GM19023 (cell line): ENCODE data around the gene OR51B6.
A peak's percentile ranks its signal among the peaks of the same experiment; 100 is the strongest.
"Not testable (repeated sequence)": the region's sequence is repeated elsewhere in the genome, so short reads cannot be mapped to it uniquely, and the experiment has no call there.

ENCODE experiments used
- ATAC-seq: cut with Tn5 transposase; IDR thresholded peaks from one replicate; pipeline ENCODE4 v1.9.1; 2021; ENCODE audit warnings: mild to moderate bottlenecking, moderate library complexity; ENCODE audit not compliant: unreplicated experiment

OR51B6 gene, protein sequence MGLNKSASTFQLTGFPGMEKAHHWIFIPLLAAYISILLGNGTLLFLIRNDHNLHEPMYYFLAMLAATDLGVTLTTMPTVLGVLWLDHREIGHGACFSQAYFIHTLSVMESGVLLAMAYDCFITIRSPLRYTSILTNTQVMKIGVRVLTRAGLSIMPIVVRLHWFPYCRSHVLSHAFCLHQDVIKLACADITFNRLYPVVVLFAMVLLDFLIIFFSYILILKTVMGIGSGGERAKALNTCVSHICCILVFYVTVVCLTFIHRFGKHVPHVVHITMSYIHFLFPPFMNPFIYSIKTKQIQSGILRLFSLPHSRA

DNA sequence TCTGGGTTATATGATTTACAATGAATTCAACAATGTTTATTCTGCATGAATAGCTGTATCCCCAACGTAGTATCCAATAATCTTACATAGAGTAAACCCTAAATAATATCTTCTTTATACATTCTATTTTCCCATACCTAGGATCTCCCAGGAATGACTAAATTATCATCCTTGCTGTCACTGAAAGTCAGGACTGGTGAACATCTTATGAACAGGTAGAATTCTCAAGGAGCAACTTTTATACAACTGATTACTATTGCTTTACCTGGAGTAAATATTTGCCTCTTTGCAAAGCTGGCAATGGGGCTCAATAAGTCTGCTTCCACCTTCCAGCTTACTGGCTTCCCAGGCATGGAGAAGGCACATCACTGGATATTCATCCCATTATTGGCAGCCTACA lies at the start of gene OR51B6:
Gene OR51B6 (plus strand): TSS at position 301 of the 400 bp plus-strand sequence. CDS start 0 bp downstream, at position 301.
- no peak for ATAC-seq

- ATAC-seq: no peak
These were observed 49.5 kb upstream of the OR51B6 start, which contains the start of gene OR51B4 for GRCh38 chr11:5301846-5302245. OR51B4 (minus strand) TSS chr11:5301946; CDS start chr11:5301946, 0 bp downstream.

- ATAC-seq: no peak
These were observed 47.7 kb upstream of the OR51B6 start for GRCh38 chr11:5303626-5304025.

- ATAC-seq: no peak
These were observed 47.3 kb upstream of the OR51B6 start for GRCh38 chr11:5304046-5304445.

DNA sequence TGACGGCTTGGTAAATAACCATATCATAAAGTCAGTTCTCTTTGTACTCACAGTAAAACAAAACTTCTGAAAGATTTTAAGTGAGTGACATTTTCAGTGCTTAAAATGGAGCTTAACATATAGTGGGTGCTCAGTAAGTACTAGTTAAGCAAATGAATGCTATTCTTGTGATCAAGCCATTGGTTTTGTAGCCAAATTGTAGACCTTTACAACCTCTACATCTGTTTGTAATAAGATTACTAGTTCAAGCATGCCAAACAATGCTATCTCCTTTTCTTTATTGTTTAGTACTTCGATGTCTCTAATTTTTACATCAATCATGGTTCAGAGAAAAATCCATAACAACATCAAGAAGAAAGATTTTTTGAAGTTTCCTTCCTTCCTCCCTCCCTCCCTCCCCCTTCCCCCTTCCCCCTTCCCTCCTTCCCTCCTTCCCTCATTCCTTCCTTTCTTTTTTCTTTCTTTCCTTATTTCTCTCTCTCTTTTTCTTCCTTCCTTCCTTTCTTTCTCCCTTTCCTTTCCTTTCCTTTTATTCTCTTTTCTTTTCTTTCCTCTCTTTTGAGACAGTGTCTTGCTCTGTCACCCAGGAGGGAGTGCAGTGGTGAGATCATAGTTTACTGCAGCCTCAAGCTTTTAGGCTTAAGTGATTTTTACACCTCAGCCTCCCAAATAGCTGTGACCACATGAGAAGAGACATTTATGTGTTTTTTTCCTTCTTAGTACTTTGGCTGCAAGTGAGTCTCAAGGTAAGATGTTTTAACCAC lies 43.9 kb upstream of the OR51B6 start:
- no peak for ATAC-seq

- no peak for ATAC-seq
These were observed 40.9 kb upstream of the OR51B6 start for GRCh38 chr11:5310423-5310822.

DNA sequence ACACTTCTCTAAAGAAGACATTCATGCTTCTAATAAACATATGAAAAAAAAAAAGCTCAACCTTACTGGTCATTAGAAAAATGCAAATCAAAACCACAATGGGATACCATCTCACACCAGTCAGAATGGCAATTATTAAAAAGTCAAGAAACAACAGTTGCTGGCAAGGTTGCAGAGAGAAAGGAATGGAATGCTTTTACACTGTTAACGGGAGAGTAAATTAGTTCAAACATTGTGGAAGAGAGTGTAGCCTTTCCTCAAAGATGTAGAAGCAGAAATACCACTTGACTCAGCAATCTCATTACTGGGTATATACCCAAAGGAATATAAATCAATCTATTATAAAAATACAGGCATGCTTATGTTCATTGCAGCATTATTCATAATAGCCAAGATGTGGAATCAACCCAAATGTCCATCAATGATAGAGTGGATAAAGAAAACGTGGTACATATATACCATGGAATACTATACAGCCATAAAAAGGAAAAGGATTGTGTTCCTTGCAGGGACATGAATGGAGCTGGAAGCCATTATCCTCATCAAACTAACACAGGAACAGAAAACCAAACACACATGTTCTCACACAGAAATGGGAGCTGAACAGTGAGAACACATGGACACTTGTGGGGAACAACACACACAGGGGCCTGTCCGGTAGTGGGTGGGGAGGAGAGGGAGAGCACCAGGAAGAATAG lies 37.8 kb upstream of the OR51B6 start:
- ATAC-seq: not testable (repeated sequence)

GRCh38 chr11:5317292-5317691 lies 34.0 kb upstream of the OR51B6 start:
- no peak for ATAC-seq

DNA sequence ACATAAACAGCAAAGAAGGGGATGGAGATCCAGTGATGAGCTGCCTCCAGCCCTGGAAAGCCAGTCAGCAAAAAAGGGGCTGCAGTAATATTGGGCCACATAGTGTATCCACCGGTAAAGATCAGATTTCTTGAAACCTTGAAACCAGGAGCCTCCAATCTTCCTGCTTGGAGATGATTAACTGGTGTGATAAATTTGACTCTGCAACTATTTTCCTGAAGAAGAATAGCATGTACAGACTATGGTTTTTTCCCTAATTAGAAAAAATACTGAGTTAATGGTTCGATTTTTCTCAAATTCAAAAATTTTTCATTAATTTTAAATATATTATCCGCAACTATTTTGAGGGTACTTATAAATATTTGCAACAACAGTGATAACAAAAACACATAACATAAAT lies 27.1 kb upstream of the OR51B6 start, which contains the start of gene OR51B2:
Gene OR51B2 (minus strand): TSS at position 101 of the 400 bp plus-strand sequence. CDS start 0 bp downstream, at position 101.
- no peak for ATAC-seq

DNA sequence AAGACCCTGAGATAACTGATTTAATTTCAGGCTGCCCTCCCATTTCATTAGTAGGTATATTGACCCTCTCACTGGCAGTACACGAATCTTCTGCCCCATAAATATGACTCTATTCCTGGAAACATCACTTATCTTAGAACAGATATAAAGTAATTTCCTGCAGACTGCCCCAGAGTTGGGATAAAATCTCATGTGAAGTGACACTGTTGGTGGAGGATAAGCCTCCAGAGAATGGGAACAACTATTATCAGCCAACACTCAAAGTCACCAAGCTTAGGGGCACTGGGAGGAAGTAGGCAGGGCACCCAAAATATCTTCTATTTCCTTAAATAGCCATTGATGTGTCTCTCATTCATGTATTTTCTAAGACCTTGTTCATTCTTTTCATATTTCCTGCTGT lies 16.1 kb upstream of the OR51B6 start:
- ATAC-seq: no peak

DNA sequence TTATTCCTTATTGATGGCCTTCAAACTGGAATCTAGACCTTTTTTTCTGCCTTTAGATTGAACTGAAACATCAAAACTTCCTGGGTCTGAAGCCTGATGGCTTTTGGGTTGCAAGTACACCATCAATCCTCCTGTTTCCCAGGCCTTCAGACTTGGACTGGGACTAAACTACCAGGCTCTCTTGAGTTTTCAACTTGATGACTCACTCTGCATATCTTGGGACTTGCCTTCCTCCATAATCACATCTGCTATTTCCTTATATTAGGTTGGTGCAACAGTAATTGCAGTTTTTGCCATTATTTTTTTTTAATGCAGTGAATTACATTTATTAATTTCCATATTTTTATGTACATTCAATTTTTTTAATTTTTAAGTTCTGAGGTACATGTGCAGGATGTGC lies 15.0 kb upstream of the OR51B6 start:
- no peak for ATAC-seq

- not testable (repeated sequence) for ATAC-seq
These were observed 14.1 kb upstream of the OR51B6 start for GRCh38 chr11:5337253-5337652.

DNA sequence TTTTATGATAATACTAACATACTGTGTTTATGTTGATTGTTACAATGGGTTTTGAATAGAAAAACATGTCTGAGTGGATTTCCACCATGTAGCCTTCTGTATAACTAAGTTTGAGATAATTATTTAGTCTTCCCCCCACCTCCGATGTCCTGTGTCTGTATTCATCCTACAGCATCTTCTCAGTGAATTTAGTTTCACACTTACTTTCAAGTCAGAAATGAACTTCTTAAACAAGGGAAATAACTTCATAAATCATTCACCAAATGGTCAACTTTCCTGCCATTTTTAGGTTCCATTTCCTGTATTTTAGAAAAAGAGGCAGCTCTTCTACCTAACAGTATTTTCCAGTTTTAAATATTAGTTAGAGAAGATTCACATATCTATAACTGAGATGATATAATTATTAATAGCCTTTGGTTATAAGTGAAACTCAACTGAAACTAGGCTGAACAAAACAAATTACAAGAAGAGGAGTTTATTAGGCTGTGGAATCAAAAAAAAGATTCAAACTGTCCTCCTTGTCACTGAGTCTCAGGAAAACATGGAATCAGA lies 11.5 kb upstream of the OR51B6 start:
- peak; percentile 59 for ATAC-seq

DNA sequence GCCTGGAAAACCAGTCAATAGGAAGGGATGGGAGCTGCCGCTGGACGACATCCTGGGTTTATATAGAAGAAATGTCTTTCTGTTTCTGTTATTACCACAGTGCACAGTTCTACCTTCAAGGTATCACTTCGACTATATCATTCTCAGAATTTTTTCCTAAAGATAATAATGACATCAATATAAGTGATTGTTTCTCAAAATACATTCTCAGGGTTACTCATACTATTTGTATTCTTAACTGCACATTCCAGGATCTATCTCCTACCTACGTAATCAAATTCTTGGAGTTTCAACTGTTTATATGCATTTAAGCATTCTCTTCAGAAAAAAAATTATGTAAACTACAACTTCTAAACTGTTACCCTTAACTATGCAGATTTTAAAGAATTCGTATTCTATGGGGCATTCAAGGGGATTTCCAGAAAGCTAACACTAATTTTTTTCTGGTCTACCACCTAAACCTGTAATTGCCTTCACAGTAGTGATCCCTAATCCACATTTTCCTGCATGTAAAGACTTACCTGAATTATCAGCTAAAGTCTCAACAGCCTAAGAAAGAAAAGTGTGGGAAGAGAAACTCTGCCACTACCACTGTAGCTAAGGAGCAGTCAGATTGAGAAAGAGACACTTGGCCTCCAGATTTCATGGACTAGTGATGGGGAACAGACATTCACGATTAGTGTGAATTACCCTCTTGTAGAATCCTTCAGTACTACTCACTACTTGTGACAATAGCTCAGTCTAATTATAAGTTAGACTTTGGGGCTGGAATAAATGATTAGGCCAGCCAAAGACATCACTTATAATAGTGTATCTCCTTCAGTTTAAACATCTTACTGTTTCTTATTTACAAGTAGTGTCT lies 7.6 kb upstream of the OR51B6 start, which contains the start of gene OR51B5:
Gene OR51B5 (minus strand): TSS at position 51 of the 862 bp plus-strand sequence. CDS start 0 bp downstream, at position 51.
- no peak for ATAC-seq

DNA sequence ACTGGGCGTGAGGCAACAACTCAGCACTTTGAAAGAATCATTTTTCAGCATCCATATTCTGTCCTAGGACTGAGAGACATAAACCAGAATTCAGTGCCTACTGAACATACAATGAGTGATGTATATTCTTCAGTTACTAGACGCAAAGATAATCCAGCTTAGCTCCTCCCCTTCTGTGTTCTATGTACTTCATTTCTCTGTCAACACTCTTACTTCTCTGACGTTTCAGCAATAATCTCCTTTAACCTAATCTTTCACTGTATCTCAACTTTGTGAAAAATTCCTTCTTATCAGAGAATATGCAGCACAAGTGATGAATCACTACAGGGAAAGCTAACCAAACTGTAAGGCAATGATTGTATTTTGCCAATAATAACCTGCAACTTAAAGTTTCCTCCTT lies 5.5 kb upstream of the OR51B6 start:
- ATAC-seq: no peak

- ATAC-seq: no peak
These were observed 2.6 kb upstream of the OR51B6 start for GRCh38 chr11:5348551-5349194.

DNA sequence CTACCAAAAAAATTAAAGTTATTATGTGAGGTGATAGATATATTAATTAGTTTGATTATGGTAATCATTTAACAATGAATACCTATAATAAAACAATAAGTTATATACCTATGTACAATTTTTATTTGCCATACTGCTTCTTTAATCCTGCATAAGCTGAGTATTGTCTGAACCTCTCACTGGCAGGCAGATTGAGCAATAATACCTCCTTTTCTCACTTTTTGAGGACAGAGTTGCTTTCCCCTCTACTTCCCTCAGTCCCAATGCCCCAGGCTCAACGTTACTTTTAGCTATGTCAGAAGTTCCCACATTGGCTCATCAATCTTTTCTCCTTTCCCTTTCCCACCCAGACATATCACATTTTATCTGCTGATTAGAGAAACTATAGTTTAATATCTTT lies 1.8 kb upstream of the OR51B6 start:
- ATAC-seq: no peak

GRCh38 chr11:5356031-5356430 lies 4.7 kb downstream of the OR51B6 start:
- ATAC-seq: not testable (repeated sequence)

GRCh38 chr11:5362017-5362625 lies 10.8 kb downstream of the OR51B6 start:
- no peak for ATAC-seq
